OCI-LY1 (cell line): ENCODE data around the gene GPR149.

Source experiments
- H2AFZ ChIP-seq: fragments of 200-600 bp; sonication (generic), shearing (Covaris generic); 2 replicates; pipeline ENCODE4 v1.6.0; 2014; ENCODE audit warnings: antibody characterized with exemption, mild to moderate bottlenecking, low read length
- H3F3A ChIP-seq: fragments of 200-600 bp; sonication (generic), shearing (Covaris generic); 2 replicates; pipeline ENCODE4 v1.6.0; 2014; ENCODE audit warnings: mild to moderate bottlenecking, antibody characterized with exemption, low read length, moderate library complexity; ENCODE audit not compliant: insufficient read depth
- H3K27ac ChIP-seq: fragments of 200-600 bp; sonication (generic); 2 replicates; pipeline ENCODE4 v1.5.1; 2014; ENCODE audit warnings: low read length, mixed run types, mild to moderate bottlenecking, low read depth; ENCODE audit not compliant: poor library complexity, severe bottlenecking
- H3K27me3 ChIP-seq: fragments of 200-600 bp; sonication (generic); 2 replicates; pipeline ENCODE4 v1.6.0; 2014; ENCODE audit warnings: antibody characterized with exemption, mild to moderate bottlenecking, low read length, moderate library complexity; ENCODE audit not compliant: insufficient read depth
- H3K36me3 ChIP-seq: fragments of 200-600 bp; sonication (generic); 2 replicates; pipeline ENCODE4 v1.6.1; 2014; ENCODE audit warnings: mild to moderate bottlenecking, antibody characterized with exemption, low read length, moderate library complexity, mixed read lengths; ENCODE audit not compliant: insufficient read depth
- H3K4me1 ChIP-seq: fragments of 200-600 bp; sonication (generic); 2 replicates; pipeline ENCODE4 v1.5.1; 2014; ENCODE audit warnings: mild to moderate bottlenecking, low read length, moderate library complexity; ENCODE audit not compliant: insufficient read depth, severe bottlenecking
- H3K4me2 ChIP-seq: fragments of 200-600 bp; sonication (generic), shearing (Covaris generic); 2 replicates; pipeline ENCODE4 v1.6.1; 2014; ENCODE audit warnings: low read length
- H3K4me3 ChIP-seq: fragments of 200-600 bp; sonication (generic); 2 replicates; pipeline ENCODE4 v1.5.1; 2014; ENCODE audit warnings: low read length, low read depth, mild to moderate bottlenecking, mixed read lengths; ENCODE audit not compliant: poor library complexity, severe bottlenecking
- H3K79me2 ChIP-seq: fragments of 200-600 bp; shearing (Covaris generic); 2 replicates; pipeline ENCODE4 v1.6.1; 2016; ENCODE audit warnings: mixed run types, low read length, mixed read lengths; ENCODE audit not compliant: insufficient read depth
- H3K9ac ChIP-seq: fragments of 200-600 bp; sonication (generic), shearing (Covaris generic); 2 replicates; pipeline ENCODE4 v1.6.1; 2014; ENCODE audit warnings: mild to moderate bottlenecking, low read length, mixed read lengths
- H3K9me2 ChIP-seq: fragments of 200-600 bp; sonication (generic), shearing (Covaris generic); 2 replicates; pipeline ENCODE4 v1.6.1; 2014; ENCODE audit warnings: low read depth, mild to moderate bottlenecking, low read length, mixed read lengths
- H3K9me3 ChIP-seq: fragments of 200-600 bp; shearing (Covaris generic); 2 replicates; pipeline ENCODE4 v1.6.1; 2014; ENCODE audit warnings: low read length, mixed read lengths
- H4K20me1 ChIP-seq: fragments of 200-600 bp; sonication (generic), shearing (Covaris generic); 2 replicates; pipeline ENCODE4 v1.6.0; 2016; ENCODE audit warnings: mild to moderate bottlenecking, low read length; ENCODE audit not compliant: insufficient read depth
- CTCF ChIP-seq: fragments of 200-600 bp; sonication (generic), shearing (Covaris generic); IDR thresholded peaks from 2 replicates; pipeline ENCODE4 v1.5.1; 2017; ENCODE audit warnings: mild to moderate bottlenecking, antibody characterized with exemption, low read length, moderate library complexity, mixed read lengths
- EZH2 ChIP-seq: fragments of 200-600 bp; sonication (generic), shearing (Covaris generic); IDR thresholded peaks from 2 replicates; pipeline ENCODE4 v1.8.0; 2017; ENCODE audit warnings: borderline replicate concordance, mixed run types, mild to moderate bottlenecking, antibody characterized with exemption, low read length, moderate library complexity, mixed read lengths

The GPR149 gene

GRCh38 chr3:154310840-154311239 is 119.2 kb downstream of the GPR149 start:
- no peaks in the 10 kb centered on the region for H3F3A ChIP-seq
- peaks cover 88% of the 10 kb centered on the region for H3K36me3 ChIP-seq
- H3K9me2 ChIP-seq: no peaks in the 10 kb centered on the region
- no peak overlapping the region for H3K4me2 ChIP-seq
- peaks cover 8% of the 10 kb centered on the region for H3K79me2 ChIP-seq
- no peak overlapping the region for H3K9ac ChIP-seq
- H3K27me3 ChIP-seq: no peaks in the 10 kb centered on the region
- TF ChIP-seq CTCF (no peak), EZH2 (no peak)
- no peaks in the 10 kb centered on the region for H4K20me1 ChIP-seq
- H2AFZ ChIP-seq: no peak overlapping the region
- H3K4me1 ChIP-seq: no peaks in the 10 kb centered on the region
- H3K27ac ChIP-seq: no peak overlapping the region
- H3K9me3 ChIP-seq: no peaks in the 10 kb centered on the region
- no peak overlapping the region for H3K4me3 ChIP-seq

GRCh38 chr3:154307363-154307762 is 122.6 kb downstream of the GPR149 start:
- Histone ChIP-seq H3K4me2 (no peak overlapping the region), H3K36me3 (peaks cover 92% of the 10 kb centered on the region), H3K9me3 (no peaks in the 10 kb centered on the region), H3K27me3 (no peaks in the 10 kb centered on the region), H3K9me2 (no peaks in the 10 kb centered on the region), H2AFZ (no peak overlapping the region), H3K4me1 (no peaks in the 10 kb centered on the region), H3K9ac (no peak overlapping the region), H3K4me3 (no peak overlapping the region), H3K79me2 (no peaks in the 10 kb centered on the region; the same call in 1 of the 2 replicates), H3K27ac (no peak overlapping the region), H3F3A (no peaks in the 10 kb centered on the region), H4K20me1 (no peaks in the 10 kb centered on the region)
- TF ChIP-seq EZH2: no peak
- TF ChIP-seq CTCF: no peak

GRCh38 chr3:154304936-154305335 is 125.1 kb downstream of the GPR149 start:
- Histone ChIP-seq H3K36me3 (peaks cover 100% of the 10 kb centered on the region), H3K9ac (no peak overlapping the region), H3F3A (no peaks in the 10 kb centered on the region), H3K4me2 (no peak overlapping the region), H2AFZ (no peak overlapping the region), H3K4me1 (no peaks in the 10 kb centered on the region), H3K27me3 (no peaks in the 10 kb centered on the region), H3K9me3 (no peaks in the 10 kb centered on the region), H3K27ac (no peak overlapping the region), H3K79me2 (no peaks in the 10 kb centered on the region; the same call in 1 of the 2 replicates), H4K20me1 (0 out of 2 replicates have a peak, but pooled peaks cover 3% of the 10 kb centered on the region), H3K9me2 (no peaks in the 10 kb centered on the region), H3K4me3 (no peak overlapping the region)
- TF ChIP-seq EZH2 (no peak), CTCF (no peak)
